Endothelial cell of umbilical vein (primary cell): ENCODE measurements around the gene DOCK1. TPM values are rescaled to one million over a fixed set of nuclear protein-coding genes. Genes with fewer than 3 reads are reported as not detected.

Experiments used
- BruUV-seq: library from RNA; stranded (reverse); fragments of 400-500 nt; replicated peaks from 2 replicates; lab custom pipeline; 2021; lab: Mats Ljungman, UMichigan
- CTCF ChIA-PET: fragments of 300-600, 350-600 bp; sonication (Branson Sonifier 250); formaldehyde crosslinking; loops from one replicate; lab custom pipeline; 2021; ENCODE audit warnings: antibody characterized with exemption, inconsistent platforms; lab: Charles Lee
- POLR2A ChIA-PET: fragments of 300-600, 350-600 bp; sonication (Branson Sonifier 250); formaldehyde crosslinking; loops from one replicate; lab custom pipeline; 2021; ENCODE audit warnings: antibody characterized with exemption, inconsistent platforms; lab: Charles Lee
- DNase-seq: peaks from one replicate; pipeline ENCODE4 v3.0.0-alpha.2; 2011; ENCODE audit warnings: low read depth, low spot score
- FAIRE-seq: peaks from 2 replicates; lab custom pipeline; 2011; peaks lifted over from hg19 to GRCh38; lab: Jason Lieb, UNC
- H2AFZ ChIP-seq: 2 replicates; pipeline ENCODE4 v1.6.0; 2012; ENCODE audit warnings: low read depth, low read length, control low read depth, inconsistent platforms
- H3K27ac ChIP-seq: 2 replicates; pipeline ENCODE4 v1.5.1; 2011; ENCODE audit warnings: low read depth, mild to moderate bottlenecking, control low read depth, low read length, moderate library complexity; ENCODE audit not compliant: insufficient read depth
- H3K27me3 ChIP-seq, 2 experiments: 2 replicates each; pipeline versions ENCODE4 v1.6.0 to v1.6.1; 2011; ENCODE audit warnings: low read length in 2 of 2, mixed read lengths in 1 of 2; ENCODE audit not compliant: control insufficient read depth in 2 of 2, insufficient read depth in 2 of 2
- H3K36me3 ChIP-seq, 2 experiments: 2 replicates in 1 of 2; 3 replicates in 1 of 2; pipeline ENCODE4 v1.5.1; 2011; ENCODE audit warnings: low read length in 2 of 2, mild to moderate bottlenecking in 1 of 2, moderate library complexity in 1 of 2; ENCODE audit not compliant: control insufficient read depth in 2 of 2, insufficient read depth in 2 of 2; ENCODE audit errors: extremely low read depth in 1 of 2
- H3K4me1 ChIP-seq: 3 replicates; pipeline ENCODE4 v1.5.1; 2011; ENCODE audit warnings: mild to moderate bottlenecking, low read length; ENCODE audit not compliant: control insufficient read depth, insufficient read depth; ENCODE audit errors: extremely low read depth
- H3K4me2 ChIP-seq: 2 replicates; pipeline ENCODE4 v1.6.1; 2011; ENCODE audit warnings: low read length, control low read depth, mixed read lengths; ENCODE audit not compliant: insufficient read depth
- H3K4me3 ChIP-seq, 3 experiments: fragments of 200-600 bp in 1 of 3; sonication (generic), shearing (Covaris generic) in 1 of 3; replicated peaks in 1 of 3; 2 replicates each; pipeline ENCODE4 v1.5.1; 2011 to 2016; ENCODE audit warnings: control low read depth in 3 of 3, low read length in 3 of 3, mild to moderate bottlenecking in 2 of 3, inconsistent platforms in 1 of 3, low read depth in 1 of 3, moderate library complexity in 1 of 3; ENCODE audit not compliant: insufficient read depth in 1 of 3
- H3K79me2 ChIP-seq: 2 replicates; pipeline ENCODE4 v1.6.0; 2012; ENCODE audit warnings: low read length, inconsistent platforms; ENCODE audit not compliant: control insufficient read depth, insufficient read depth
- H3K9ac ChIP-seq: replicated peaks from 2 replicates; pipeline ENCODE3; 2011; ENCODE audit warnings: low read length, control low read depth; ENCODE audit not compliant: insufficient read depth; ENCODE audit errors: extremely low read depth
- H3K9me1 ChIP-seq: replicated peaks from 3 replicates; pipeline ENCODE4 v1.6.0; 2011; ENCODE audit warnings: mild to moderate bottlenecking, low read length; ENCODE audit not compliant: control insufficient read depth, insufficient read depth; ENCODE audit errors: extremely low read depth
- H3K9me3 ChIP-seq: replicated peaks from 2 replicates; pipeline ENCODE4 v1.5.1; 2012; ENCODE audit warnings: low read length, inconsistent platforms; ENCODE audit not compliant: control insufficient read depth, insufficient read depth
- H4K20me1 ChIP-seq: replicated peaks from 2 replicates; pipeline ENCODE3; 2011; ENCODE audit warnings: mild to moderate bottlenecking, low read length; ENCODE audit not compliant: control insufficient read depth, insufficient read depth; ENCODE audit errors: extremely low read depth
- CTCF ChIP-seq, 2 donors: IDR thresholded peaks; 1 replicate in 1 of 2; 2 replicates in 1 of 2; pipeline ENCODE4 v1.5.1; 2011; ENCODE audit warnings: low read length in 2 of 2, mild to moderate bottlenecking in 2 of 2, moderate library complexity in 2 of 2, control low read depth in 1 of 2, inconsistent platforms in 1 of 2, low read depth in 1 of 2; ENCODE audit not compliant: insufficient read depth in 1 of 2; ENCODE audit errors: extremely low read depth in 1 of 2
- EZH2 ChIP-seq: IDR thresholded peaks from 2 replicates; pipeline ENCODE4 v1.6.1; 2012; ENCODE audit warnings: borderline replicate concordance, low read depth, mild to moderate bottlenecking, moderate library complexity, low read length, inconsistent platforms; ENCODE audit not compliant: severe bottlenecking
- FOS ChIP-seq: IDR thresholded peaks from 2 replicates; pipeline ENCODE4 v1.6.1; 2011; ENCODE audit warnings: mild to moderate bottlenecking, low read length, moderate library complexity, borderline replicate concordance; ENCODE audit not compliant: insufficient read depth
- GATA2 ChIP-seq: IDR thresholded peaks from 2 replicates; pipeline ENCODE4 v1.7.0; 2011; ENCODE audit warnings: low read depth, mild to moderate bottlenecking, moderate library complexity, mixed read lengths, low read length; ENCODE audit not compliant: insufficient read length, insufficient read depth
- JUN ChIP-seq: IDR thresholded peaks from 2 replicates; pipeline ENCODE4 v1.6.1; 2011; ENCODE audit warnings: borderline replicate concordance, low read depth; ENCODE audit not compliant: insufficient read length, insufficient read depth
- MAX ChIP-seq: IDR thresholded peaks from 2 replicates; pipeline ENCODE4 v1.6.1; 2011; ENCODE audit not compliant: insufficient read depth, insufficient read length
- MYC ChIP-seq: IDR thresholded peaks from one replicate; pipeline ENCODE4 v1.6.1; 2011; ENCODE audit warnings: mild to moderate bottlenecking, low read depth, low read length
- POLR2A ChIP-seq: IDR thresholded peaks from 2 replicates; pipeline ENCODE4 v1.6.1; 2012; ENCODE audit warnings: low read depth, mild to moderate bottlenecking, control low read depth, low read length
- POLR2AphosphoS5 ChIP-seq: IDR thresholded peaks from 2 replicates; pipeline ENCODE4 v1.6.1; 2012; ENCODE audit warnings: low read depth, mild to moderate bottlenecking, control low read depth, low read length, moderate library complexity; ENCODE audit not compliant: insufficient read depth
- dilution Hi-C: fragments of 300-500 bp; cut with MboI; formaldehyde crosslinking; loops from one replicate; pipeline ENCODE4 v1.15.0; 2019; ENCODE audit warnings: low sequenced_read_pairs; ENCODE audit not compliant: extremely low pct_ligation_motif_present
- intact Hi-C: fragments of 100-400 bp; cut with micrococcal nuclease; formaldehyde crosslinking; loops from one replicate; pipeline ENCODE4 v1.10.0; 2022
- polyA plus RNA-seq, 4 experiments: library from polyadenylated mRNA; depleted of rRNA in 3 of 4; stranded (reverse) in 3 of 4; unstranded in 1 of 4; fragments of >200 nt; gene quantifications; 2 replicates each; pipeline versions ENCODE4 v1.2.1 to v1.2.3, GENCODE V29; 2011 to 2012; ENCODE audit warnings: missing spikeins in 1 of 4
- total RNA-seq: library from RNA; stranded (reverse); gene quantifications from 2 replicates; pipeline ENCODE4 v1.2.3, GENCODE V29; 2021

Gene DOCK1
- total and polyA plus RNA-seq, 2 donors (not counting 3 experiments of a cell fraction or from before 2014, with no cell fraction given): 22.5 to 83.1 TPM

GRCh38 chr10:127069436-127069835, 164.2 kb downstream of the DOCK1 start:
- TF ChIP-seq JUN (no peak), MAX (no peak), MYC (no peak), POLR2AphosphoS5 (no peak), EZH2 (no peak), GATA2 (no peak), CTCF (IDR thresholded peaks at IDR 0.05; ENCODE audit: extremely low read depth in 1 of 2, insufficient read depth in 1 of 2, low read depth in 1 of 2, low read length in 2 of 2) (no peak), POLR2A (no peak), FOS (no peak)
- Histone ChIP-seq H3K4me1 (no peaks in the 10 kb centered on the region), H3K27ac (no peak overlapping the region), H3K9ac (no peak overlapping the region), H3K36me3 (peaks cover 0 to 32% of the 10 kb centered on the region in 2 experiments), H2AFZ (no peak overlapping the region), H3K4me3 (no peak overlapping the region), H4K20me1 (no peaks in the 10 kb centered on the region), H3K9me3 (no peaks in the 10 kb centered on the region), H3K9me1 (no peaks in the 10 kb centered on the region), H3K79me2 (no peaks in the 10 kb centered on the region), H3K27me3 (no peaks in the 10 kb centered on the region), H3K4me2 (no peak overlapping the region)
- no peak for DNase-seq
- intact Hi-C loops (no loop called here), dilution Hi-C loops (no loop called here)
- ChIA-PET CTCF (no interaction called here), POLR2A (no interaction called here)
- no TSS peak for BruUV-seq
- FAIRE-seq: no peak
